HEK293 (cell line): ENCODE results near the gene PIK3AP1.

Source experiments
- CTCF ChIA-PET: fragments of 350-600 bp; formaldehyde crosslinking; extraction: SDS; loops from one replicate; lab custom pipeline; 2021; ENCODE audit warnings: antibody characterized with exemption; lab: Yijun Ruan, JAX
- POLR2A ChIA-PET: fragments of 300-600 bp; formaldehyde crosslinking; extraction: SDS; loops from one replicate; lab custom pipeline; 2020; ENCODE audit warnings: antibody characterized with exemption, inconsistent platforms; lab: Yijun Ruan, JAX
- H3K27ac ChIP-seq: fragments of 200-500 bp; sonication (Bioruptor generic); 2 replicates; pipeline ENCODE4 v1.5.1; 2014; ENCODE audit warnings: low read depth, low read length, control low read depth, inconsistent platforms; ENCODE audit errors: extremely low read depth
- H3K36me3 ChIP-seq, 2 experiments: fragments of 200-500 bp in 1 of 2; sonication (Bioruptor generic) in 1 of 2; 1 replicate in 1 of 2; 2 replicates in 1 of 2; pipeline ENCODE4 v1.5.1; 2014 to 2017; ENCODE audit warnings: inconsistent platforms in 2 of 2, low read length in 2 of 2; ENCODE audit not compliant: control insufficient read depth in 2 of 2, insufficient read depth in 1 of 2
- H3K4me1 ChIP-seq: fragments of 200-500 bp; sonication (Bioruptor generic); 2 replicates; pipeline ENCODE4 v1.5.1; 2014; ENCODE audit warnings: mild to moderate bottlenecking, low read length, inconsistent platforms; ENCODE audit not compliant: control insufficient read depth, insufficient read depth
- H3K4me3 ChIP-seq: 2 replicates; pipeline ENCODE4 v1.5.1; 2011; ENCODE audit warnings: low read depth, mild to moderate bottlenecking, control low read depth, low read length, moderate library complexity
- H3K9me3 ChIP-seq: fragments of 200-500 bp; sonication (Bioruptor generic); 2 replicates; pipeline ENCODE4 v1.5.1; 2014; ENCODE audit warnings: low read depth, low read length, inconsistent platforms; ENCODE audit not compliant: control insufficient read depth, insufficient read depth
- HOXD13 ChIP-seq: sonication (generic); formaldehyde crosslinking; IDR thresholded peaks from 2 replicates; pipeline ENCODE4 v1.8.0; 2022; ENCODE audit warnings: missing genetic modification reagents, borderline replicate concordance
- INSM2 ChIP-seq: fragments of 450-650 bp; formaldehyde crosslinking; IDR thresholded peaks from 2 replicates; pipeline ENCODE4 v1.5.1; 2016; ENCODE audit warnings: missing biosample characterization, missing genetic modification characterization
- KLF9 ChIP-seq: fragments of 450-650 bp; formaldehyde crosslinking; IDR thresholded peaks from 2 replicates; pipeline ENCODE4 v1.5.1; 2016; ENCODE audit warnings: missing biosample characterization, missing genetic modification characterization, low read depth
- OSR2 ChIP-seq: fragments of 450-650 bp; formaldehyde crosslinking; IDR thresholded peaks from 2 replicates; pipeline ENCODE4 v1.5.1; 2016; ENCODE audit warnings: missing biosample characterization, missing genetic modification characterization
- SCRT2 ChIP-seq: fragments of 450-650 bp; formaldehyde crosslinking; IDR thresholded peaks from 2 replicates; pipeline ENCODE4 v1.5.1; 2016; ENCODE audit warnings: missing biosample characterization, missing genetic modification characterization
- SP3 ChIP-seq: fragments of 450-650 bp; formaldehyde crosslinking; IDR thresholded peaks from 2 replicates; pipeline ENCODE4 v1.5.1; 2016; ENCODE audit warnings: missing biosample characterization, missing genetic modification characterization
- ZBTB21 ChIP-seq: fragments of 450-650 bp; formaldehyde crosslinking; IDR thresholded peaks from 2 replicates; pipeline ENCODE4 v1.5.1; 2017; ENCODE audit warnings: missing biosample characterization, missing genetic modification characterization
- ZBTB44 ChIP-seq: fragments of 450-650 bp; IDR thresholded peaks from 2 replicates; pipeline ENCODE4 v1.5.1; 2018; ENCODE audit warnings: missing biosample characterization, mild to moderate bottlenecking, missing genetic modification characterization
- ZEB2 ChIP-seq: fragments of 450-650 bp; formaldehyde crosslinking; IDR thresholded peaks from 2 replicates; pipeline ENCODE4 v1.5.1; 2016; ENCODE audit warnings: missing biosample characterization, missing genetic modification characterization
- ZFP69B ChIP-seq: fragments of 450-650 bp; formaldehyde crosslinking; IDR thresholded peaks from 2 replicates; pipeline ENCODE4 v1.5.1; 2016; ENCODE audit warnings: missing biosample characterization, missing genetic modification characterization
- ZNF114 ChIP-seq: fragments of 450-650 bp; formaldehyde crosslinking; IDR thresholded peaks from 2 replicates; pipeline ENCODE4 v1.5.0; 2017; ENCODE audit warnings: missing biosample characterization, missing genetic modification characterization
- ZNF133 ChIP-seq: fragments of 450-650 bp; formaldehyde crosslinking; IDR thresholded peaks from 2 replicates; pipeline ENCODE4 v1.5.1; 2016; ENCODE audit warnings: missing biosample characterization, missing genetic modification characterization
- ZNF169 ChIP-seq: fragments of 450-650 bp; formaldehyde crosslinking; IDR thresholded peaks from 2 replicates; pipeline ENCODE4 v1.5.1; 2016; ENCODE audit warnings: missing biosample characterization, missing genetic modification characterization
- ZNF341 ChIP-seq: fragments of 450-650 bp; formaldehyde crosslinking; IDR thresholded peaks from 2 replicates; pipeline ENCODE4; 2016; ENCODE audit warnings: low read depth, missing biosample characterization, missing genetic modification characterization
- ZNF416 ChIP-seq: fragments of 450-650 bp; formaldehyde crosslinking; IDR thresholded peaks from 2 replicates; pipeline ENCODE4 v1.5.1; 2016; ENCODE audit warnings: missing biosample characterization, missing genetic modification characterization
- ZNF560 ChIP-seq: fragments of 450-650 bp; formaldehyde crosslinking; IDR thresholded peaks from 2 replicates; pipeline ENCODE4 v1.5.1; 2017; ENCODE audit warnings: missing biosample characterization, missing genetic modification characterization, borderline replicate concordance
- ZNF571 ChIP-seq: fragments of 450-650 bp; formaldehyde crosslinking; IDR thresholded peaks from 2 replicates; pipeline ENCODE4 v1.5.0; 2017; ENCODE audit warnings: missing biosample characterization, missing genetic modification characterization
- ZNF580 ChIP-seq: fragments of 450-650 bp; formaldehyde crosslinking; IDR thresholded peaks from 2 replicates; pipeline ENCODE4 v1.5.1; 2016; ENCODE audit warnings: missing biosample characterization, missing genetic modification characterization
- ZNF654 ChIP-seq: fragments of 450-650 bp; formaldehyde crosslinking; IDR thresholded peaks from 2 replicates; pipeline ENCODE4 v1.5.1; 2016; ENCODE audit warnings: low read depth, missing biosample characterization, missing genetic modification characterization
- ZNF664 ChIP-seq: fragments of 450-650 bp; formaldehyde crosslinking; IDR thresholded peaks from 2 replicates; pipeline ENCODE4 v1.5.1; 2016; ENCODE audit warnings: missing biosample characterization, missing genetic modification characterization
- ZNF670 ChIP-seq: fragments of 450-650 bp; formaldehyde crosslinking; IDR thresholded peaks from 2 replicates; pipeline ENCODE4 v1.5.1; 2016; ENCODE audit warnings: missing biosample characterization, missing genetic modification characterization, low read depth
- ZNF707 ChIP-seq: fragments of 450-650 bp; formaldehyde crosslinking; IDR thresholded peaks from 2 replicates; pipeline ENCODE4 v1.5.1; 2016; ENCODE audit warnings: missing biosample characterization, missing genetic modification characterization
- ZNF843 ChIP-seq: fragments of 450-650 bp; formaldehyde crosslinking; IDR thresholded peaks from 2 replicates; pipeline ENCODE4 v1.5.1; 2016; ENCODE audit warnings: missing biosample characterization, missing genetic modification characterization

The PIK3AP1 gene

GRCh38 chr10:96764425-96765060, 44.2 kb upstream of the PIK3AP1 start:
- no peak overlapping the region for H3K27ac ChIP-seq
- no peaks in the 10 kb centered on the region for H3K4me1 ChIP-seq
- H3K9me3 ChIP-seq, result no peaks in the 10 kb centered on the region
- TF ChIP-seq ZNF560 (tag by site-specific recombination), result no peak
- no peak for TF ChIP-seq ZEB2 (tag by site-specific recombination)
- no peak for TF ChIP-seq ZFP69B (tag by site-specific recombination)
- TF ChIP-seq ZNF654 (tag by site-specific recombination), result no peak
- no peak for TF ChIP-seq ZNF416 (tag by site-specific recombination)
- no peak for TF ChIP-seq INSM2
- TF ChIP-seq, all 188 proteins: peak for 0
- ChIA-PET POLR2A (no interaction called here), CTCF (interaction anchor here (0.6 to 1.3 kb wide), 5 partner anchors 12 to 532 kb away, joined by 3 to 6 read pairs (median 3); no protein-coding TSS in a partner anchor)
- H3K36me3 ChIP-seq, result no peaks in the 10 kb centered on the region
- no peak overlapping the region for H3K4me3 ChIP-seq

GRCh38 chr10:96758423-96758822, 38.1 kb upstream of the PIK3AP1 start:
- no peak for TF ChIP-seq OSR2 (tag by site-specific recombination)
- TF ChIP-seq ZNF580 (tag by site-specific recombination), result no peak
- no peak for TF ChIP-seq ZNF571
- no peak for TF ChIP-seq ZNF664
- no peak for TF ChIP-seq ZNF169 (tag by site-specific recombination)
- no peak for TF ChIP-seq ZNF114
- no peak for TF ChIP-seq ZBTB21
- no peak for TF ChIP-seq ZBTB44 (tag by site-specific recombination)
- no peak for TF ChIP-seq SP3 (tag by site-specific recombination)
- TF ChIP-seq HOXD13 (CRISPR knock-in tag), result no peak
- no peak for TF ChIP-seq SCRT2
- no peak for TF ChIP-seq ZNF707 (tag by site-specific recombination)
- TF ChIP-seq ZNF843, result no peak
- no peak for TF ChIP-seq ZNF670 (tag by site-specific recombination)
- TF ChIP-seq ZNF133 (tag by site-specific recombination), result no peak
- TF ChIP-seq ZNF341 (tag by site-specific recombination), result no peak
- TF ChIP-seq KLF9 (tag by site-specific recombination), result no peak

More at GRCh38 chr10:96758423-96758822, 38.1 kb upstream of the PIK3AP1 start:
- ChIA-PET CTCF (no interaction called here), POLR2A (no interaction called here)
- Histone ChIP-seq H3K27ac (no peak overlapping the region), H3K4me3 (no peak overlapping the region), H3K9me3 (no peaks in the 10 kb centered on the region), H3K4me1 (no peaks in the 10 kb centered on the region), H3K36me3 (no peaks in the 10 kb centered on the region)
